ENCODE results near the gene SPANXN3. TPM values are rescaled to one million over a fixed set of nuclear protein-coding genes. Genes with fewer than 3 reads are reported as not detected.

The SPANXN3 gene
- total and polyA plus RNA-seq, 4 donors = not detected

DNA sequence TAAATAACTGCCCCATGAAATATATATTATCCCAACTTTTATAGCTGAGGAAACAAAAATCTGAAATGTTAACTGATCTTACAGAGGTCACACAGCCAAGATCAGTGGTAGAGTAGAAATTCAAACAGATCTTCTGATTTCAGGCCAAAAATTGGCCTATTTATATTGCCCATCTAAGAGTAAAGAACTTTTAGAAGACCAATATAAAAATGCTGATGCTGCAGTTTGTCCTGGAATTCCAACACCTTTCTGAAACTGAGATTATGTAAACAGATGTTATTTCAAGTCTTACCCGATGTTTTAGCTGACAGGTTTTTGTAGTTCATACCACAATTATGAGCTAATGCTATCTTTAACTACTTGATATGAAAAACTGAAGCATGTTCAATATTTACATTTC, 51.1 kb downstream of the SPANXN3 start:
- peaks cover 0 to 2% (median 0%) of the 10 kb centered on the region in 4 donors for H3K27me3 ChIP-seq (ENCODE audit: control insufficient read depth in 4 of 4, insufficient read depth in 4 of 4, low read length in 3 of 4)
- TF ChIP-seq HNF4A (conservative IDR thresholded peaks at IDR 0.05) (no peak), YY1 (IDR thresholded peaks at IDR 0.05) (no peak), TAF1 (conservative IDR thresholded peaks at IDR 0.05) (no peak), HNF4G (IDR thresholded peaks at IDR 0.05) (no peak), EGR1 (IDR thresholded peaks at IDR 0.05; ENCODE audit: low read depth in 2 of 2) (no peak)
- TF ChIP-seq, protein P1, sequence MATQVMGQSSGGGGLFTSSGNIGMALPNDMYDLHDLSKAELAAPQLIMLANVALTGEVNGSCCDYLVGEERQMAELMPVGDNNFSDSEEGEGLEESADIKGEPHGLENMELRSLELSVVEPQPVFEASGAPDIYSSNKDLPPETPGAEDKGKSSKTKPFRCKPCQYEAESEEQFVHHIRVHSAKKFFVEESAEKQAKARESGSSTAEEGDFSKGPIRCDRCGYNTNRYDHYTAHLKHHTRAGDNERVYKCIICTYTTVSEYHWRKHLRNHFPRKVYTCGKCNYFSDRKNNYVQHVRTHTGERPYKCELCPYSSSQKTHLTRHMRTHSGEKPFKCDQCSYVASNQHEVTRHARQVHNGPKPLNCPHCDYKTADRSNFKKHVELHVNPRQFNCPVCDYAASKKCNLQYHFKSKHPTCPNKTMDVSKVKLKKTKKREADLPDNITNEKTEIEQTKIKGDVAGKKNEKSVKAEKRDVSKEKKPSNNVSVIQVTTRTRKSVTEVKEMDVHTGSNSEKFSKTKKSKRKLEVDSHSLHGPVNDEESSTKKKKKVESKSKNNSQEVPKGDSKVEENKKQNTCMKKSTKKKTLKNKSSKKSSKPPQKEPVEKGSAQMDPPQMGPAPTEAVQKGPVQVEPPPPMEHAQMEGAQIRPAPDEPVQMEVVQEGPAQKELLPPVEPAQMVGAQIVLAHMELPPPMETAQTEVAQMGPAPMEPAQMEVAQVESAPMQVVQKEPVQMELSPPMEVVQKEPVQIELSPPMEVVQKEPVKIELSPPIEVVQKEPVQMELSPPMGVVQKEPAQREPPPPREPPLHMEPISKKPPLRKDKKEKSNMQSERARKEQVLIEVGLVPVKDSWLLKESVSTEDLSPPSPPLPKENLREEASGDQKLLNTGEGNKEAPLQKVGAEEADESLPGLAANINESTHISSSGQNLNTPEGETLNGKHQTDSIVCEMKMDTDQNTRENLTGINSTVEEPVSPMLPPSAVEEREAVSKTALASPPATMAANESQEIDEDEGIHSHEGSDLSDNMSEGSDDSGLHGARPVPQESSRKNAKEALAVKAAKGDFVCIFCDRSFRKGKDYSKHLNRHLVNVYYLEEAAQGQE (IDR thresholded peaks at IDR 0.05) = no peak
- no peak overlapping the region for H3K27ac ChIP-seq (ENCODE audit: low read depth in 1 of 2, low read length in 2 of 2)
- no peak overlapping the region for H3K4me3 ChIP-seq (ENCODE audit: low read depth in 1 of 3, low read length in 3 of 3)
- DNase-seq (ENCODE audit: low spot score) = no peak
- H3K4me1 ChIP-seq (ENCODE audit: control insufficient read depth in 4 of 4, insufficient read depth in 4 of 4, low read length in 3 of 4) = no peaks in the 10 kb centered on the region
- no peaks in the 10 kb centered on the region for H3K36me3 ChIP-seq (ENCODE audit: control insufficient read depth in 4 of 4, insufficient read depth in 3 of 4, low read depth in 1 of 4, low read length in 3 of 4)
- H3K9ac ChIP-seq (ENCODE audit: low read depth in 1 of 2, low read length in 2 of 2) = no peak overlapping the region
- H3K9me3 ChIP-seq (ENCODE audit: control insufficient read depth in 4 of 4, low read length in 3 of 4) = peaks cover 0 to 2% (median 0%) of the 10 kb centered on the region in 4 donors
- 51% methylated on average over 1 of the region's 1 CpG for WGBS

DNA sequence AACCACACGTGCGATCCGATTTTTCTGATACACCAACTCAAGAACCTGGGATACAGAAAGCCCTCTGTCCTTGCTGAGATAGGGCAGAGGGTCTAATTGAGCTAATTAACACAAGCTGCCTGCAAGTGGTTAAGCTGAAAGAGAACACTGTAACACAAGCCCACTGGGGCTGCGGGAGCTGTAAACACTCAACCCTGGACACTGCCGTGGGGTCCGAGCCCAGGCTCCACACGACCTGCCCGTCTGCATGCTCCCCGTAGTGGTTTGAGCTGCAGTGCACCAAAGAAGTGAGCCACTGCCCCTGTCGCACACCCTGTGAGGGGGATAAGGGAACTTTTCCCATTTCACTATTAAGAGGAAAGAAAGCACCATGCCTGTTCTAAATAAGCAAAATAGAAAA, 54.6 kb downstream of the SPANXN3 start:
- TF ChIP-seq, protein P2, sequence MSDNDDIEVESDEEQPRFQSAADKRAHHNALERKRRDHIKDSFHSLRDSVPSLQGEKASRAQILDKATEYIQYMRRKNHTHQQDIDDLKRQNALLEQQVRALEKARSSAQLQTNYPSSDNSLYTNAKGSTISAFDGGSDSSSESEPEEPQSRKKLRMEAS (IDR thresholded peaks at IDR 0.05) = no peak
- no peak for TF ChIP-seq FOXA1 (IDR thresholded peaks at IDR 0.05)
- no peak for TF ChIP-seq HNF4A (conservative IDR thresholded peaks at IDR 0.05)
- TF ChIP-seq, protein P3, sequence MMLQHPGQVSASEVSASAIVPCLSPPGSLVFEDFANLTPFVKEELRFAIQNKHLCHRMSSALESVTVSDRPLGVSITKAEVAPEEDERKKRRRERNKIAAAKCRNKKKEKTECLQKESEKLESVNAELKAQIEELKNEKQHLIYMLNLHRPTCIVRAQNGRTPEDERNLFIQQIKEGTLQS (IDR thresholded peaks at IDR 0.05) = no peak
- TF ChIP-seq FOXA2 (IDR thresholded peaks at IDR 0.05) = no peak
- TF ChIP-seq JUND (IDR thresholded peaks at IDR 0.05) = no peak
- no peak for TF ChIP-seq SP1 (IDR thresholded peaks at IDR 0.05)
- TF ChIP-seq, protein P4, sequence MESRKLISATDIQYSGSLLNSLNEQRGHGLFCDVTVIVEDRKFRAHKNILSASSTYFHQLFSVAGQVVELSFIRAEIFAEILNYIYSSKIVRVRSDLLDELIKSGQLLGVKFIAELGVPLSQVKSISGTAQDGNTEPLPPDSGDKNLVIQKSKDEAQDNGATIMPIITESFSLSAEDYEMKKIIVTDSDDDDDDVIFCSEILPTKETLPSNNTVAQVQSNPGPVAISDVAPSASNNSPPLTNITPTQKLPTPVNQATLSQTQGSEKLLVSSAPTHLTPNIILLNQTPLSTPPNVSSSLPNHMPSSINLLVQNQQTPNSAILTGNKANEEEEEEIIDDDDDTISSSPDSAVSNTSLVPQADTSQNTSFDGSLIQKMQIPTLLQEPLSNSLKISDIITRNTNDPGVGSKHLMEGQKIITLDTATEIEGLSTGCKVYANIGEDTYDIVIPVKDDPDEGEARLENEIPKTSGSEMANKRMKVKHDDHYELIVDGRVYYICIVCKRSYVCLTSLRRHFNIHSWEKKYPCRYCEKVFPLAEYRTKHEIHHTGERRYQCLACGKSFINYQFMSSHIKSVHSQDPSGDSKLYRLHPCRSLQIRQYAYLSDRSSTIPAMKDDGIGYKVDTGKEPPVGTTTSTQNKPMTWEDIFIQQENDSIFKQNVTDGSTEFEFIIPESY (IDR thresholded peaks at IDR 0.05) = no peak
- TF ChIP-seq, protein P1 (IDR thresholded peaks at IDR 0.05) = no peak
- TF ChIP-seq RAD21 (IDR thresholded peaks at IDR 0.05) = no peak
- no peak for TF ChIP-seq GABPA (IDR thresholded peaks at IDR 0.05 in 1 of 2, conservative IDR thresholded peaks at IDR 0.05 in 1 of 2)
- no peak for TF ChIP-seq RXRA (IDR thresholded peaks at IDR 0.05)
- TF ChIP-seq, protein P5, sequence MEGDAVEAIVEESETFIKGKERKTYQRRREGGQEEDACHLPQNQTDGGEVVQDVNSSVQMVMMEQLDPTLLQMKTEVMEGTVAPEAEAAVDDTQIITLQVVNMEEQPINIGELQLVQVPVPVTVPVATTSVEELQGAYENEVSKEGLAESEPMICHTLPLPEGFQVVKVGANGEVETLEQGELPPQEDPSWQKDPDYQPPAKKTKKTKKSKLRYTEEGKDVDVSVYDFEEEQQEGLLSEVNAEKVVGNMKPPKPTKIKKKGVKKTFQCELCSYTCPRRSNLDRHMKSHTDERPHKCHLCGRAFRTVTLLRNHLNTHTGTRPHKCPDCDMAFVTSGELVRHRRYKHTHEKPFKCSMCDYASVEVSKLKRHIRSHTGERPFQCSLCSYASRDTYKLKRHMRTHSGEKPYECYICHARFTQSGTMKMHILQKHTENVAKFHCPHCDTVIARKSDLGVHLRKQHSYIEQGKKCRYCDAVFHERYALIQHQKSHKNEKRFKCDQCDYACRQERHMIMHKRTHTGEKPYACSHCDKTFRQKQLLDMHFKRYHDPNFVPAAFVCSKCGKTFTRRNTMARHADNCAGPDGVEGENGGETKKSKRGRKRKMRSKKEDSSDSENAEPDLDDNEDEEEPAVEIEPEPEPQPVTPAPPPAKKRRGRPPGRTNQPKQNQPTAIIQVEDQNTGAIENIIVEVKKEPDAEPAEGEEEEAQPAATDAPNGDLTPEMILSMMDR (IDR thresholded peaks at IDR 0.05; ENCODE audit: low read depth, low read length, missing input control) = no peak
- no peak for TF ChIP-seq YY1 (IDR thresholded peaks at IDR 0.05)
- no peak for TF ChIP-seq TAF1 (conservative IDR thresholded peaks at IDR 0.05)
- Histone ChIP-seq H3K27me3 (ENCODE audit: control insufficient read depth in 4 of 4, insufficient read depth in 4 of 4, low read length in 3 of 4) (peaks cover 0 to 2% (median 0%) of the 10 kb centered on the region in 4 donors), H3K9me3 (ENCODE audit: control insufficient read depth in 4 of 4, low read length in 3 of 4) (peaks cover 0 to 2% (median 0%) of the 10 kb centered on the region in 4 donors), H3K27ac (ENCODE audit: low read depth in 1 of 2, low read length in 2 of 2) (no peak overlapping the region), H3K4me3 (ENCODE audit: low read depth in 1 of 3, low read length in 3 of 3) (no peak overlapping the region), H3K9ac (ENCODE audit: low read depth in 1 of 2, low read length in 2 of 2) (no peak overlapping the region), H3K4me1 (ENCODE audit: control insufficient read depth in 4 of 4, insufficient read depth in 4 of 4, low read length in 3 of 4) (no peaks in the 10 kb centered on the region), H3K36me3 (ENCODE audit: control insufficient read depth in 4 of 4, insufficient read depth in 3 of 4, low read depth in 1 of 4, low read length in 3 of 4) (no peaks in the 10 kb centered on the region)
- no peak for DNase-seq (ENCODE audit: low spot score)
- WGBS = 75% methylated on average over 10 of the region's 10 CpGs

All from liver (tissue), 9 donors.